Gastrocnemius medialis (tissue), 4 donors: ENCODE data around the gene KCTD5.

Experiments used
- CTCF ChIP-seq, 5 experiments: fragments of 450-650 bp in 3 of 5; fragments of 200-600 bp in 2 of 5; sonication (generic) in 2 of 5; IDR thresholded peaks in 4 of 5; conservative IDR thresholded peaks in 1 of 5; 1 replicate in 4 of 5; 2 replicates in 1 of 5; pipeline ENCODE4 v1.5.1; 2016 to 2019; ENCODE audit warnings: antibody characterized with exemption in 5 of 5, mild to moderate bottlenecking in 3 of 5, moderate library complexity in 3 of 5
- POLR2A ChIP-seq, 2 donors: fragments of 450-650 bp; IDR thresholded peaks; one replicate each; pipeline ENCODE4 v1.6.1; 2017; ENCODE audit warnings: antibody characterized with exemption in 2 of 2, mild to moderate bottlenecking in 2 of 2, moderate library complexity in 2 of 2

- TF ChIP-seq CTCF (IDR thresholded peaks at IDR 0.05 in 4 of 5, conservative IDR thresholded peaks at IDR 0.05 in 1 of 5) (no peak), POLR2A (IDR thresholded peaks at IDR 0.05) (no peak)
Measured at GRCh38 chr16:2691491-2692248, 9.3 kb downstream of the KCTD5 start.
